HG03039 (cell line): ENCODE measurements around the gene FOXO3.
"Not testable (repeated sequence)": the region's sequence is repeated elsewhere in the genome, so short reads cannot be mapped to it uniquely, and the experiment has no call there.

ENCODE experiments used
- ATAC-seq: cut with Tn5 transposase; IDR thresholded peaks from one replicate; pipeline ENCODE4 v1.9.1; 2021; ENCODE audit warnings: mild to moderate bottlenecking, moderate library complexity; ENCODE audit not compliant: unreplicated experiment

FOXO3 gene

DNA sequence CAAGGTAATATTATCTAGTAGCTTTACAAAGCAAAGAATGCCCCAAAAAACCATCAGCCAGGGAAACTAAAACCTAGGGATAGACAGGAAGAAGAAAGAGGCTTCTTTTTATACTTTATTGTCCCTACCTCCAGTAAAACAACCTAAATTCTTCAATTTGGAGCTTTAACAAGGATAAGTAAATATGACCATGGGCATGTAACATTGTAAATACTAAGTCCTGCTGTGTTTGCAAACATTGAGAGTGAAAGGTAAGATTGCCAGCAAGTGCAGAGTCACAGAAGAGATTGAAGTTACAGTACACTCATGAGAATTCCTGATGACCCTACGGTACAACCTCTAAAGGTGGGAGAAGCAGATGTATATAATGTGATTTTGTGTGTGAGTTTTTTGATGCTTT is 117.2 kb downstream of the FOXO3 start:
- no peak for ATAC-seq

- not testable (repeated sequence) for ATAC-seq
These were observed 119.6 kb downstream of the FOXO3 start for GRCh38 chr6:108680314-108680713.

DNA sequence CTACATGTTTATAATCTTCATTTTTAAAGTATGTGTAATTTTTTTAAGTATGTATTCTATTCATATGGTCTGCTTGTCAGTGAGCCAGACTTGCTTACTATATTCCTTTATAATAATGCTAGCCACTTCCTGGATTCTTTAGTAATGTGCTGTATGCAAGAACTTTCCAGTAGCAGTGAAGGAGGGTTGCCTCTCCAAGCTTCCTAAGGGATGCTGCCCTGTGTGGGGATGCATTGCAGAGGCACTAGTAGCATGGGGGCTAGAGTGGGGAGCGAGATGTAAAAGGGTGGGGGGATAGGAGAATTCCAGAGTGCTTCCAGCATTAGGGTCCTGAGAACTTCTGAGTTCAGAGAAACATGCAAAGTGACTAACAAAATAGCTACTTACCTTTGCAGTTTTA is 121.0 kb downstream of the FOXO3 start:
- not testable (repeated sequence) for ATAC-seq

DNA sequence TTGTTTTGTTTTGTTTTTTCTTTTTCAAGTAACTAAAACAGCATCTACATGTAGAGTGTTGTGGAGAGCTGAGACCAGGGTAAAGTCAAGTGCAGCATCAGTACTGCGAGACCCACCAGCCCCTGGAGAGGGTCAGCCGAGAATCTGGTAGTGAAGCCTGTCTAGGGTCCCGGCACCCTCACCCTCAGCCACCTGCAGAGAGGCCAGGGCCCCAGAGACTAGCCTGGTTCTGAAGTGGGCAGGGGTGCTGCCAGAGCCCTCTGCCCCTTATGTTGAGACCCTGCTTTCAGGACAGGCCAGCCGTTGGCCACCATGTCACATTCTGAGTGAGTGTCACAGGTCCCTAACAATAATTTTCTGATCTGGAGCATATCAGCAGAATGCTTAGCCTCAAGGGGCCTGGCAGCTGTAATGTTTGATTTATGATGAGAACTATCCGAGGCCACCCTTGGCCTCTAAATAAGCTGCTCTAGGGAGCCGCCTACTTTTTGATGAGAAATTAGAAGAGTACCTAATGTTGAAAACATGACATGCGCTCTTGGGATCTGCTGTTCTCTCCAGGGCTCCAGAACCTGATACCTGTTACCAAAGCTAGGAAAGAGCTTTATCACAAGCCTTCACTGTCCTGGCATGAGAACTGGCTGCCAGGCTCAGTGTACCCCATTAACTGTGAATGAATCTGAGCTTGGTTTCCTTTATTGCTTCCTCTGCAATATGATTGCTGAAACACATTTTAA is 121.8 kb downstream of the FOXO3 start:
- not testable (repeated sequence) for ATAC-seq

DNA sequence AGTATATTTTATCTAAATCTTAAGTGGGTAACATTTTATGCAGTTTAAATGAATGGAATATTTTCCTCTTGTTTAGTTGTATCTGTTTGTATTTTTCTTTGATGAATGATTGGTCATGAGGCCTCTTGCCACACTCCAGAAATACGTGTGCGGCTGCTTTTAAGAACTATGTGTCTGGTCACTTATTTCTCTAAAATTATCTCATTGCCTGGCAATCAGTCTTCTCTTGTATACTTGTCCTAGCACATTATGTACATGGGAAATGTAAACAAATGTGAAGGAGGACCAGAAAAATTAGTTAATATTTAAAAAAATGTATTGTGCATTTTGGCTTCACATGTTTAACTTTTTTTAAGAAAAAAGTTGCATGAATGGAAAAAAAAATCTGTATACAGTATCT is 123.3 kb downstream of the FOXO3 start:
- not testable (repeated sequence) for ATAC-seq

DNA sequence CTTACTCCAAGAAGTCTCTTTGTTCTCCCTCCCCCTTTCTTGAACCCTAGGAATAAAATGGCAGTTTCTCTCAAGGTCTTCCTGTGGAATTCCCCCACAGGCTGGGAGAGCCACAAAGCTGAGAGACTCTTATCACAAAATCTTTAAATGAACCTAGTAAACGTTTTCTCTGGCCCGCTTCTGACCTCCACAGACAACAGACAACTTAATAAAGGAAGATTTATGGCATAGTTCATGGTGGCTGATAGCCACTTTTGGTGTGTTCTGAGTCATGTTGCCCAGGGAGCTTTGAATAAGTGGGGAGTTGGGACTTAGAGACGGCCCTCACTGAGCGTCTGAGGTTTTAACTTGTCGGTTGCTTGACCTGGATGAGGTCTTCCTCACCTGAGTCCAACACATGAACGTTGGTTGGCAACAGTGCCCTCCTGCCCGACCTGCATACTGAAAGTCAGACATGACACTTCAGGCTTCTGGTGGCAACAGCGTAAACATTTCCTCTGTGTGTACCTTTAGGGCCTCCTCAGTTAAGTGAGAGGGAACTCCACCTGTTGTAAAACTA is 124.1 kb downstream of the FOXO3 start:
- ATAC-seq = no peak

DNA sequence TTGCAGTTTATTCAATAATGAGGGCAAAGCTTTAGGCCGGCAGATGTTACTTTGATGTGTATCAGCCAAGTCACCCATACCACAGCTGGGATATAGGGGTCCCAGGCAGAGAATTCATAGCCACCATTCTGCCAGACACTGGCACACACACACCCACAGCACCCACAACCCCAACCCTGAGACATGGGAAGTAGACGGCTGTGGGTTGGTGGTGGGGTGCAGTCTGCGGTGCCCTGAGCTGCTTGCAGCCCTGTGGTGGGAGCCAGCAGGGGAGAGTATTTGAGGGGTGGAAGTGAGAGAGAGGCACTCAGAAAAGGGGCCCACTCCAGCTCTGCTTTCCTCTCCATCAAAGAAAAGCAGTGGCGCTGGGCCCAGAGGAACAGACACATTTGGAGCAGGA is 125.3 kb downstream of the FOXO3 start:
- ATAC-seq = no peak

DNA sequence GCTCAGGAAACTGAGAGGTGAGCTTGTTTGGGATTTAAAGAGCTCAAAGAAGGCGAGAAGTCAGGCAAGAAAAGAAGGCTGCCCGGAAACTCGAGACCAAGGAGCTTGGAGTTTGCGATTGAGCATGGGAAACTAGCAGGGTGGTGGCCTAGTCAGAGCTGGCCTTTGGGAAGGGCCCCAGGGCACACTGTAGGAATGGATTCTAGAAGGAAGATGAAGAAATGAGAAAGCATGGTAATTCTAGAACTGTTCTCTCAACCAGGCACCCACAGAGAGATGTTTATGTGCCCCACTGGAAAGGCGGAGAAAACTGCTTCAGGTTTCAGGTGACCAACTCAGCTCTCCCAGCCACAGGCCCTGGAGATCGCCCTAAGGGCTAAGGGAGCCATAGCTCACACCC is 126.2 kb downstream of the FOXO3 start:
- ATAC-seq = no peak

DNA sequence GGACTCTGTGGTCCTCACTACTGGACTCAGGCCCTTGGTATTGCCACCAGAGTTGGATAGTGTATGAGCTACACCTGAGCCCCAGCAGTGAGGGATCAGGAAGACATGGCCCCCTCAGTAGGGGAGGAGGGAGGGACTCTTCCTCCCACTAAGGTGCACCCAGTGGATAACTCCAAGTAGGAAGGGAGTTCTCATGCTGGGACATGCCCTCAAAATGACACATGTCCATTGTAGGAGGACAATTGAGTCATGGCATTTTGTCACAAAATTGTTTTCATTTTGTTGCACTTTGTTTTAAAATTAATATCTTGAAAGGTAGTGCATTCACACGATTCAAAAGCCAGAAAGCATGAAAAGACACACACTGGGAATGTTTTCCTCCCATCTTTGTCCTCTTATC is 127.2 kb downstream of the FOXO3 start:
- ATAC-seq = no peak

GRCh38 chr6:108689272-108690161 is 128.8 kb downstream of the FOXO3 start:
- ATAC-seq = no peak

DNA sequence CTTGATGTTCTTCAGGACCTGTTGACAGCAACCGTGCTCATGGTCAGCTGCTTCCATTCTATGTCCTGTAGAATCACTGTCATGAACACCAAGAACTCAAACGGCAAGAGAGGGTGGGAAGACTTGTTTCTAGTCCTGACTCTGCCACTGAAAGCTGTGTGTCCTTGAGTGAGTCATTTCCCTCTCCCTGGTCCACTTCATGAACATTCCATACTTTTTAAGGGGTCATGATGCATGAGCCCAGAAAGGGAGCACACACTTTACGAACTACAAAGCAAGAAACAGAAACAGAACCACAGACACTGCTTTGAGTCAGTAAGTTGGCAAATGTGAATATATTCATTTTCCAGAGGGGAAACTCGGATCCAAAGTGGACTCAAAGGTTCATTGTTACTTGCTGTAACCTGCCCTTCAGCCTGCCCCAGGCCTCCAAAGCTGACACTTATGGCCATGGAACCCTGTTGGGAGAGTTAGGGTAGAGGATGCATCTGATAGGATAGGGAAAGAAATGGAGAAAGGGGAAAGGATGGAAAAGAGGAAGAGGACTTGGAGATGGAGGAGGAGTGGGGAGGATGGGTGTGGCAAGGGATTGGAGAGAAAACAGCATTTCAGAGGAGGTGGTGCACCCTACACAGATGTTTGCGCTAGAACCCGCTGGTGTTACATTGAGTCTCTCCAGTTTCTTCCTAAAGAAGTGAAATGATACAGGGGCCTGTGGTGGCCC is 129.8 kb downstream of the FOXO3 start:
- ATAC-seq = no peak

GRCh38 chr6:108693430-108694154 is 132.9 kb downstream of the FOXO3 start:
- ATAC-seq = no peak

GRCh38 chr6:108694816-108695215 is 134.1 kb downstream of the FOXO3 start:
- ATAC-seq = no peak

GRCh38 chr6:108697561-108698161 is 136.9 kb downstream of the FOXO3 start:
- ATAC-seq = no peak

- ATAC-seq = no peak
These were observed 138.0 kb downstream of the FOXO3 start for GRCh38 chr6:108698593-108699289.

DNA sequence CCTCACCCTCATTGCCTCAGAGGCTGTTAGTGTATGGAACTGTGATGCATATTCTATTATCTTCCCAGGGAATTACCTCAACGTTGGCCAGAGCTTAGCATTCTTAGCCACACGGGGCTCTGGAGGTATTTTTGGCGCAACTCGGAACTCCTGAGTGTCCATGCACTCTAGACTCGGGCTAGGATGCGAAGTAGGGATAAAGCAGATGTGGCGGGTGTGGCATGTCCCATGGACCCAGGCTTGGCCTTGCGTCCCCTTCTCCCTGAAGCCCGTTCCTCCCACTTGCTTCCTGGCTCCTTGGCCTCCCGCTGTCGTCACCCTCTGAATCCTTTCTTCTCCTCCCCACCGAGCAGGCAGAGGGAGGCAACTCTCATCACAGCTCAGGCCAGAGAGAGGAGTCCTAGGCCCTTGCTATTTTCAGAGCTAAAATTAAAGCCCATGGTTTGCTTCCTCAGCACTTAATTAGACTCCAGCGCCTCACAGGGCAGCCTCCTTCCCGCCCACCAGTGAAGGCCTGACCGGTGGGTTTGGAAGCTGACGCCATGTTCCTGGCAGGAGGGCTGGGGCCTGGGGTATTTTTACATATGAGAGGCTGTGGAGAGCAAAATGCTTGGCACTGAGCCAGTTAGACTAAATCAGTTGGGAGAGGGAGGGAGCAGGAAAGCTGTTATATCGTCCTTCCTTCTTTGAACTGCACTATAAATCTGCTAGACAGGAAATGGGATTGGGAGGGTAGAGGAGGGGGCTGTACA is 138.7 kb downstream of the FOXO3 start:
- no peak for ATAC-seq

- no peak for ATAC-seq
These were observed 141.6 kb downstream of the FOXO3 start for GRCh38 chr6:108702106-108702851.

- no peak for ATAC-seq
These were observed 145.9 kb downstream of the FOXO3 start for GRCh38 chr6:108706649-108707048.
